ENCODE data around the gene CNTNAP5.

- no peak for TF ChIP-seq CTCF (conservative IDR thresholded peaks at IDR 0.05; ENCODE audit: low read depth, low read length)
- no peak for TF ChIP-seq EZH2 (IDR thresholded peaks at IDR 0.05; ENCODE audit: borderline replicate concordance, low read depth, low read length, poor library complexity, severe bottlenecking)
Measured at GRCh38 chr2:124163840-124164239, 138.8 kb downstream of the CNTNAP5 start.
